DND-41 (cell line): ENCODE data around the gene GDI1.
A peak's percentile ranks its signal among the peaks of the same experiment; 100 is the strongest.

Source experiments
- ATAC-seq: fragments of 200-7000 bp; cut with Tn5 transposase; 3 replicates; pipeline ENCODE4 v1.9.1; 2021; ENCODE audit warnings: low read depth; ENCODE audit not compliant: insufficient read depth
- DNase-seq: peaks from one replicate; pipeline ENCODE4 v3.0.0-alpha.2; 2020
- H2AFZ ChIP-seq: 2 replicates; pipeline ENCODE4 v1.6.0; 2012; ENCODE audit warnings: low read depth, low read length
- H3K27ac ChIP-seq: 2 replicates; pipeline ENCODE4 v1.5.1; 2012; ENCODE audit warnings: low read length, inconsistent platforms
- H3K27me3 ChIP-seq: fragments of 200-600 bp; sonication (generic); 2 replicates; pipeline ENCODE4 v1.6.0; 2012; ENCODE audit warnings: low read length, mild to moderate bottlenecking, inconsistent platforms; ENCODE audit not compliant: insufficient read depth, poor library complexity
- H3K36me3 ChIP-seq: 2 replicates; pipeline ENCODE4 v1.5.1; 2012; ENCODE audit warnings: low read length, inconsistent platforms; ENCODE audit not compliant: insufficient read depth
- H3K4me1 ChIP-seq: 2 replicates; pipeline ENCODE4 v1.5.1; 2012; ENCODE audit warnings: mild to moderate bottlenecking, low read length; ENCODE audit not compliant: insufficient read depth
- H3K4me2 ChIP-seq: 2 replicates; pipeline ENCODE4 v1.6.0; 2012; ENCODE audit warnings: mild to moderate bottlenecking, moderate library complexity, low read length, inconsistent platforms; ENCODE audit not compliant: insufficient read depth
- H3K4me3 ChIP-seq, 2 experiments: fragments of 200-600 bp in 1 of 2; shearing (Covaris generic) in 1 of 2; 2 replicates each; pipeline ENCODE4 v1.5.1; 2012 to 2016; ENCODE audit warnings: inconsistent platforms in 2 of 2, low read length in 2 of 2, mild to moderate bottlenecking in 2 of 2, low read depth in 1 of 2, moderate library complexity in 1 of 2
- H3K79me2 ChIP-seq: 2 replicates; pipeline ENCODE4 v1.6.0; 2012; ENCODE audit warnings: low read length, inconsistent platforms; ENCODE audit not compliant: insufficient read depth
- H3K9ac ChIP-seq: 2 replicates; pipeline ENCODE4 v1.6.0; 2012; ENCODE audit warnings: low read depth, mild to moderate bottlenecking, inconsistent platforms, low read length, moderate library complexity
- H3K9me3 ChIP-seq: 2 replicates; pipeline ENCODE4 v1.5.1; 2012; ENCODE audit warnings: low read length, moderate library complexity, mild to moderate bottlenecking, inconsistent platforms; ENCODE audit not compliant: insufficient read depth, severe bottlenecking
- H4K20me1 ChIP-seq: 2 replicates; pipeline ENCODE4 v1.6.0; 2012; ENCODE audit warnings: low read length; ENCODE audit not compliant: insufficient read depth
- EZH2 ChIP-seq: IDR thresholded peaks from 3 replicates; pipeline ENCODE4 v1.6.1; 2012; ENCODE audit warnings: borderline replicate concordance, low read depth, mild to moderate bottlenecking, moderate library complexity, low read length, inconsistent platforms; ENCODE audit not compliant: severe bottlenecking
- TF ChIP-seq, protein P1 (sequence below): IDR thresholded peaks from 2 replicates; pipeline ENCODE4 v1.5.1; 2012; ENCODE audit warnings: borderline replicate concordance, low read length, moderate library complexity, mild to moderate bottlenecking; ENCODE audit not compliant: poor library complexity, severe bottlenecking; ENCODE audit errors: extremely low read depth

The GDI1 gene

DNA sequence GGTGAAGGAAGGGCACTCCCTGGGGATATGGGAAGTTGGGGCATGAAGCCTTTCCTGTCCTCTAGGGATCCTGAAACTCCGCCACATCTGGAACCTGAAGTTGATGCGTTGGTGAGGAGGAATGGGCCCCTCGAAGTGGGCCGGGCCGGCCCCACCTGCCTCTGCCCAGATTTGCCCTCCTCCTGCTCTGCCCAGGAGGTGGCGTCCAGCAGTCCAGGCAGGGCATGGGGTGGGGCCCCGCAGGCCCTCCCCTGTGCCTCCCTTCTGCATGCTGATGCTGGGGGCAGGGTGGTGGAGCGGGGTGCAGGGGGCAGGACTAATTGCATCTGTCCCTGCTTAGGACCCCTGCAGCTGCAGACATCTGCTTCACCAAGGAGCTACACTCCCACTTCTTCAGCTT, 23.8 kb upstream of the GDI1 start:
- Histone ChIP-seq H3K9ac (no peak overlapping the region), H2AFZ (no peak overlapping the region), H3K79me2 (peaks cover 21% of the 10 kb centered on the region; the same call in 1 of the 2 replicates), H3K36me3 (peaks cover 17% of the 10 kb centered on the region), H3K9me3 (no peaks in the 10 kb centered on the region), H3K4me3 (no peak overlapping the region), H3K27ac (peak overlapping the region; percentile 92; the same call in 1 of the 2 replicates), H3K4me2 (peak overlapping the region; percentile 93; the same call in 1 of the 2 replicates), H3K27me3 (no peaks in the 10 kb centered on the region), H3K4me1 (peaks cover 14% of the 10 kb centered on the region), H4K20me1 (no peaks in the 10 kb centered on the region)
- ATAC-seq (no peak), DNase-seq (no peak)
- TF ChIP-seq, protein P1, sequence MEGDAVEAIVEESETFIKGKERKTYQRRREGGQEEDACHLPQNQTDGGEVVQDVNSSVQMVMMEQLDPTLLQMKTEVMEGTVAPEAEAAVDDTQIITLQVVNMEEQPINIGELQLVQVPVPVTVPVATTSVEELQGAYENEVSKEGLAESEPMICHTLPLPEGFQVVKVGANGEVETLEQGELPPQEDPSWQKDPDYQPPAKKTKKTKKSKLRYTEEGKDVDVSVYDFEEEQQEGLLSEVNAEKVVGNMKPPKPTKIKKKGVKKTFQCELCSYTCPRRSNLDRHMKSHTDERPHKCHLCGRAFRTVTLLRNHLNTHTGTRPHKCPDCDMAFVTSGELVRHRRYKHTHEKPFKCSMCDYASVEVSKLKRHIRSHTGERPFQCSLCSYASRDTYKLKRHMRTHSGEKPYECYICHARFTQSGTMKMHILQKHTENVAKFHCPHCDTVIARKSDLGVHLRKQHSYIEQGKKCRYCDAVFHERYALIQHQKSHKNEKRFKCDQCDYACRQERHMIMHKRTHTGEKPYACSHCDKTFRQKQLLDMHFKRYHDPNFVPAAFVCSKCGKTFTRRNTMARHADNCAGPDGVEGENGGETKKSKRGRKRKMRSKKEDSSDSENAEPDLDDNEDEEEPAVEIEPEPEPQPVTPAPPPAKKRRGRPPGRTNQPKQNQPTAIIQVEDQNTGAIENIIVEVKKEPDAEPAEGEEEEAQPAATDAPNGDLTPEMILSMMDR: no peak
- no peak for TF ChIP-seq EZH2

GRCh38 chrX:154417157-154417556, 19.8 kb upstream of the GDI1 start:
- Histone ChIP-seq H3K4me1 (peaks cover 10% of the 10 kb centered on the region), H3K27ac (no peak overlapping the region), H3K9ac (no peak overlapping the region), H3K9me3 (no peaks in the 10 kb centered on the region), H3K79me2 (peaks cover 11% of the 10 kb centered on the region; the same call in 1 of the 2 replicates), H2AFZ (no peak overlapping the region), H3K36me3 (peaks cover 25% of the 10 kb centered on the region), H3K4me2 (no peak overlapping the region), H3K4me3 (no peak overlapping the region), H4K20me1 (no peaks in the 10 kb centered on the region), H3K27me3 (no peaks in the 10 kb centered on the region)
- no peak for TF ChIP-seq EZH2
- TF ChIP-seq, protein P1: no peak
- no peak for DNase-seq
- no peak for ATAC-seq

DNA sequence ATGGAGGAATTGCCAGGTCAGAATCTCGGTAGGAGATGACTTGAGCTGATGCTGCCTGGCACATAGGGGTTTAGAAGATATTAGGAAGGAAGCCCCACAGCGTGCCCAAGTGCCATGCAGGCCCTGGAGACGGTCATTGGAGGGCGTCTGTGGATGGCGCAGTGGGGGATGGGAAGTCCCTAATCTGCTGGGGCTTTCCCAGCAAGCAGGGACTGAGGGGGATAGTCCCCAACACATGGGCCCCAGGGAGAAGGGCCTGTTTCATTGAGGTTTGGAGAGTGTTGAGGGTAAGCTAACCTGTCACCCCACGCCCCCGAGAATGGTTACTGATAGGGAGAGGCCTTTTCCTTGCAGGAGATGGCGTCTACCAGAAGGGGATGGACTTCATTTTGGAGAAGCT, 17.8 kb upstream of the GDI1 start:
- no peak overlapping the region for H3K4me3 ChIP-seq
- peaks cover 13% of the 10 kb centered on the region for H3K36me3 ChIP-seq
- ATAC-seq: no peak
- no peaks in the 10 kb centered on the region for H3K4me1 ChIP-seq
- no peak overlapping the region for H3K27ac ChIP-seq
- H3K9me3 ChIP-seq: no peaks in the 10 kb centered on the region
- no peak overlapping the region for H3K4me2 ChIP-seq
- no peak for DNase-seq
- no peaks in the 10 kb centered on the region for H4K20me1 ChIP-seq
- H3K27me3 ChIP-seq: no peaks in the 10 kb centered on the region
- TF ChIP-seq, protein P1: no peak
- TF ChIP-seq EZH2: no peak
- no peak overlapping the region for H2AFZ ChIP-seq
- no peaks in the 10 kb centered on the region for H3K79me2 ChIP-seq
- no peak overlapping the region for H3K9ac ChIP-seq

DNA sequence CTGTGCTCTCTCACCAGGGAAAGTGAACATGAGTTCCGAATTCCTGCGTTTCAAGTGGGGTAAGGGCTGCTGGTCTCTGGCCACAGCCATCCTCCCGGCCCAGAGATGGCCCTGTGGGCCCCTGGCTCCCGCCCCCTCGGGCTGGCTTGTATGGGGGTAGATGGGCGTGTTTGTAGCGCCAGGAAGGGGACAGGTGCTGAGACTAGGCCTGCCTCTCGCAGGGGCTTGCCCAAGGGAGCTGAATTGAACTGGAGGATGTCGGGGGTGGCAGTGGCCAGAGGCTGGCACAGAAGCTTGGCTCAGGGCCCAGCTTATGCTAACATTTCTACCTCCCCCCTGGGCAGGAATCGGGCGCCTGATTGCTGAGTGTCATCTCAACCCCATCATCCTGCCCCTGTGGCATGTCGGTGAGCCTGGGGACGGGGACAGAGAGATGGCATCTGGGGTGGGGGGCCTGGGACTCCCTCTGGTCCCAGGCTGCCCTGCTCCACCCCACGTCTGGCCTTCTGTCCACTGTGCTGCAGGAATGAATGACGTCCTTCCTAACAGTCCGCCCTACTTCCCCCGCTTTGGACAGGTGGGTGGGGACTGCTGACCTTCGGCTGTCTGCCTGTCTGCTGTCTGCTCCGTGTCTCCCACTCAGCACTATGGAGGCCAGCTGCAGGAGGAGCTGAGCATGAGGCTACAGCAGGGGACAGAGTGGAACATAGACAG, 17.1 kb upstream of the GDI1 start:
- Histone ChIP-seq H3K79me2 (no peaks in the 10 kb centered on the region), H3K27me3 (no peaks in the 10 kb centered on the region), H3K27ac (no peak overlapping the region), H3K36me3 (peaks cover 13% of the 10 kb centered on the region), H3K9ac (no peak overlapping the region), H3K4me1 (no peaks in the 10 kb centered on the region), H3K9me3 (no peaks in the 10 kb centered on the region), H3K4me3 (no peak overlapping the region), H3K4me2 (no peak overlapping the region), H4K20me1 (no peaks in the 10 kb centered on the region), H2AFZ (no peak overlapping the region)
- DNase-seq (no peak), ATAC-seq (0 out of 3 replicates have a peak, but pooled peaks have one; percentile 34)
- no peak for TF ChIP-seq EZH2
- TF ChIP-seq, protein P1: no peak
